ENCODE data around the gene GJB3.
"Not testable (repeated sequence)": the region's sequence is repeated elsewhere in the genome, so short reads cannot be mapped to it uniquely, and the experiment has no call there.

DNA sequence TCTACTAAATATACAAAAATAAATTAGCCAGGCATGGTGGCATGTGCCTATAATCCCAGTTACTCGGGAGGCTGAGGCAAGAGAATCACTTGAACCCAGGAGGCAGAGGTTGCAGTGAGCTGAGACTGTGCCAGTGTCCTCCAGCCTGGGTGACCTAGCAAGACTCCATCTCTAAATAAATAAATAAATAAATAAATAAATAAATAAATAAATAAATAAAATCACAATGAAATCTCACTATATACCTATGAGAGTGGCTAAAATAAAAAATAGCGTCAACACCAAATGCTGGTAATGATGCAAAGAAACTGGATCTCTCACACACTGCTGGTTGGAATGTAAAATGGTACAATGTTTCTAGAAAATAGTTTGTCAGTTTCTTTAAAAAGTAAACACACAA lies 37.8 kb downstream of the GJB3 start:
- TF ChIP-seq POLR2A (IDR thresholded peaks at IDR 0.05) = not testable (repeated sequence)
- TF ChIP-seq, protein P1, sequence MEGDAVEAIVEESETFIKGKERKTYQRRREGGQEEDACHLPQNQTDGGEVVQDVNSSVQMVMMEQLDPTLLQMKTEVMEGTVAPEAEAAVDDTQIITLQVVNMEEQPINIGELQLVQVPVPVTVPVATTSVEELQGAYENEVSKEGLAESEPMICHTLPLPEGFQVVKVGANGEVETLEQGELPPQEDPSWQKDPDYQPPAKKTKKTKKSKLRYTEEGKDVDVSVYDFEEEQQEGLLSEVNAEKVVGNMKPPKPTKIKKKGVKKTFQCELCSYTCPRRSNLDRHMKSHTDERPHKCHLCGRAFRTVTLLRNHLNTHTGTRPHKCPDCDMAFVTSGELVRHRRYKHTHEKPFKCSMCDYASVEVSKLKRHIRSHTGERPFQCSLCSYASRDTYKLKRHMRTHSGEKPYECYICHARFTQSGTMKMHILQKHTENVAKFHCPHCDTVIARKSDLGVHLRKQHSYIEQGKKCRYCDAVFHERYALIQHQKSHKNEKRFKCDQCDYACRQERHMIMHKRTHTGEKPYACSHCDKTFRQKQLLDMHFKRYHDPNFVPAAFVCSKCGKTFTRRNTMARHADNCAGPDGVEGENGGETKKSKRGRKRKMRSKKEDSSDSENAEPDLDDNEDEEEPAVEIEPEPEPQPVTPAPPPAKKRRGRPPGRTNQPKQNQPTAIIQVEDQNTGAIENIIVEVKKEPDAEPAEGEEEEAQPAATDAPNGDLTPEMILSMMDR (IDR thresholded peaks at IDR 0.05) = not testable (repeated sequence)

Data from lower leg skin (tissue), 3 donors.